Kidney epithelial cell (primary cell): ENCODE results near the gene LBP. TPM values are rescaled to one million over a fixed set of nuclear protein-coding genes. Genes with fewer than 3 reads are reported as not detected.

Source experiments
- DNase-seq: peaks from one replicate; pipeline ENCODE4 v3.0.0-alpha.2; 2010; ENCODE audit warnings: low read depth
- H3K27me3 ChIP-seq: 2 replicates; pipeline ENCODE4 v1.6.0; 2011; ENCODE audit warnings: low read length; ENCODE audit not compliant: control insufficient read depth, insufficient read depth
- H3K36me3 ChIP-seq: 2 replicates; pipeline ENCODE4 v1.5.1; 2011; ENCODE audit warnings: low read length; ENCODE audit not compliant: control insufficient read depth, insufficient read depth
- H3K4me3 ChIP-seq: 2 replicates; pipeline ENCODE4 v1.5.1; 2011; ENCODE audit warnings: low read depth, mild to moderate bottlenecking, control low read depth, low read length
- CTCF ChIP-seq: IDR thresholded peaks from 2 replicates; pipeline ENCODE4 v1.5.1; 2011; ENCODE audit warnings: mild to moderate bottlenecking, moderate library complexity, low read length, control low read depth, inconsistent platforms; ENCODE audit not compliant: insufficient read depth, poor library complexity, severe bottlenecking
- total RNA-seq: library from RNA; depleted of rRNA; stranded (reverse); fragments of >200 nt; gene quantifications from 2 replicates; pipeline ENCODE4 v1.2.3, GENCODE V29; 2015

The LBP gene
- total RNA-seq, 1 donor from 2014 or later, result not detected

- TF ChIP-seq CTCF, result no peak
- DNase-seq, result no peak
- H3K27me3 ChIP-seq, result peaks cover 20% of the 10 kb centered on the region
- no peaks in the 10 kb centered on the region for H3K36me3 ChIP-seq
- no peak overlapping the region for H3K4me3 ChIP-seq
Observed at GRCh38 chr20:38324159-38324558, 22.1 kb upstream of the LBP start.

GRCh38 chr20:38325167-38325566 is 21.1 kb upstream of the LBP start:
- no peak for DNase-seq

GRCh38 chr20:38325905-38326304 is 20.4 kb upstream of the LBP start:
- no peaks in the 10 kb centered on the region for H3K36me3 ChIP-seq
- no peak for DNase-seq
- no peak overlapping the region for H3K4me3 ChIP-seq
- no peak for TF ChIP-seq CTCF
- peaks cover 14% of the 10 kb centered on the region for H3K27me3 ChIP-seq

More at GRCh38 chr20:38325167-38325566, 21.1 kb upstream of the LBP start:
- Histone ChIP-seq H3K4me3 (no peak overlapping the region), H3K36me3 (no peaks in the 10 kb centered on the region), H3K27me3 (peaks cover 15% of the 10 kb centered on the region)
- no peak for TF ChIP-seq CTCF

- H3K27me3 ChIP-seq, result peaks cover 12% of the 10 kb centered on the region
- no peak for DNase-seq
- TF ChIP-seq CTCF, result no peak
- no peak overlapping the region for H3K4me3 ChIP-seq
- no peaks in the 10 kb centered on the region for H3K36me3 ChIP-seq
Observed at GRCh38 chr20:38326309-38326708, 20.0 kb upstream of the LBP start.

GRCh38 chr20:38330638-38331037 is 15.6 kb upstream of the LBP start:
- peaks cover 19% of the 10 kb centered on the region for H3K27me3 ChIP-seq
- H3K36me3 ChIP-seq, result no peaks in the 10 kb centered on the region
- DNase-seq, result no peak
- TF ChIP-seq CTCF, result no peak
- H3K4me3 ChIP-seq, result no peak overlapping the region

- H3K4me3 ChIP-seq, result no peak overlapping the region
- H3K27me3 ChIP-seq, result peaks cover 23% of the 10 kb centered on the region
- no peak for DNase-seq
- TF ChIP-seq CTCF, result no peak
- H3K36me3 ChIP-seq, result no peaks in the 10 kb centered on the region
Observed at GRCh38 chr20:38331245-38331644, 15.0 kb upstream of the LBP start.
